Mesothelial cell of epicardium (in vitro differentiated cells): Measurements from ENCODE around the gene PRX. TPM values are rescaled to one million over a fixed set of nuclear protein-coding genes. Genes with fewer than 3 reads are reported as not detected.

Experiments
- DNase-seq, 2 experiments: peaks; one replicate each; pipeline ENCODE4 v3.0.0; 2021; ENCODE audit warnings: low spot score in 2 of 2; ENCODE audit not compliant: unreplicated experiment in 2 of 2
- H3K27ac Mint-ChIP-seq: 2 replicates; pipeline ENCODE4 v1.8.0; 2021; ENCODE audit warnings: mixed read lengths
- H3K27me3 Mint-ChIP-seq: 2 replicates; pipeline ENCODE4 v1.8.0; 2021; ENCODE audit warnings: low read depth, mixed read lengths
- H3K36me3 Mint-ChIP-seq: 2 replicates; pipeline ENCODE4 v1.8.0; 2021; ENCODE audit warnings: mixed read lengths
- H3K4me1 Mint-ChIP-seq: 2 replicates; pipeline ENCODE4 v1.8.0; 2021; ENCODE audit warnings: mixed read lengths
- H3K4me3 Mint-ChIP-seq: 2 replicates; pipeline ENCODE4 v1.8.0; 2021; ENCODE audit warnings: mild to moderate bottlenecking, moderate library complexity, mixed read lengths
- H3K9me3 Mint-ChIP-seq: 2 replicates; pipeline ENCODE4 v1.8.0; 2021; ENCODE audit warnings: mixed read lengths
- CTCF ChIP-seq: fragments of 200-600 bp; sonication (generic); IDR thresholded peaks from one replicate; pipeline ENCODE4 v1.5.0; 2021; ENCODE audit warnings: antibody characterized with exemption; ENCODE audit not compliant: unreplicated experiment
- total RNA-seq: library from RNA; stranded (reverse); gene quantifications from 3 replicates; pipeline ENCODE4 v1.2.1, GENCODE V29; 2021

The PRX gene
- total RNA-seq, 1 donor from 2014 or later = 5.2 TPM

- no peaks in the 10 kb centered on the region for H3K9me3 Mint-ChIP-seq
- TF ChIP-seq CTCF = no peak
- no peaks in the 10 kb centered on the region for H3K27me3 Mint-ChIP-seq
- no peaks in the 10 kb centered on the region for H3K36me3 Mint-ChIP-seq
- no peak for DNase-seq
- peaks cover 6% of the 10 kb centered on the region for H3K4me1 Mint-ChIP-seq
- H3K27ac Mint-ChIP-seq = no peak overlapping the region
- H3K4me3 Mint-ChIP-seq = no peak overlapping the region
Observed at GRCh38 chr19:40395956-40396355, 17.2 kb downstream of the PRX start.

GRCh38 chr19:40394816-40395210, 18.4 kb downstream of the PRX start:
- H3K36me3 Mint-ChIP-seq = no peaks in the 10 kb centered on the region
- peaks cover 6% of the 10 kb centered on the region for H3K4me1 Mint-ChIP-seq
- DNase-seq = no peak
- H3K4me3 Mint-ChIP-seq = no peak overlapping the region
- TF ChIP-seq CTCF = no peak
- no peaks in the 10 kb centered on the region for H3K9me3 Mint-ChIP-seq
- no peak overlapping the region for H3K27ac Mint-ChIP-seq
- H3K27me3 Mint-ChIP-seq = no peaks in the 10 kb centered on the region

- H3K4me1 Mint-ChIP-seq = peaks cover 6% of the 10 kb centered on the region
- H3K9me3 Mint-ChIP-seq = no peaks in the 10 kb centered on the region
- H3K27ac Mint-ChIP-seq = no peak overlapping the region
- H3K4me3 Mint-ChIP-seq = no peak overlapping the region
- TF ChIP-seq CTCF = no peak
- DNase-seq = no peak
- H3K36me3 Mint-ChIP-seq = no peaks in the 10 kb centered on the region
- no peaks in the 10 kb centered on the region for H3K27me3 Mint-ChIP-seq
Observed at GRCh38 chr19:40393894-40394815, 19.0 kb downstream of the PRX start.

GRCh38 chr19:40392894-40393517, 20.2 kb downstream of the PRX start:
- Mint-ChIP-seq H3K36me3 (no peaks in the 10 kb centered on the region), H3K4me3 (no peak overlapping the region), H3K9me3 (no peaks in the 10 kb centered on the region), H3K4me1 (peaks cover 6% of the 10 kb centered on the region), H3K27me3 (no peaks in the 10 kb centered on the region), H3K27ac (no peak overlapping the region)
- TF ChIP-seq CTCF = no peak
- DNase-seq = no peak

- no peak for TF ChIP-seq CTCF
- H3K9me3 Mint-ChIP-seq = no peaks in the 10 kb centered on the region
- no peaks in the 10 kb centered on the region for H3K27me3 Mint-ChIP-seq
- H3K4me1 Mint-ChIP-seq = peaks cover 6% of the 10 kb centered on the region
- DNase-seq = no peak
- no peak overlapping the region for H3K27ac Mint-ChIP-seq
- H3K36me3 Mint-ChIP-seq = no peaks in the 10 kb centered on the region
- H3K4me3 Mint-ChIP-seq = no peak overlapping the region
Observed at GRCh38 chr19:40392123-40392522, 21.1 kb downstream of the PRX start.
